ES-I3 (cell line): ENCODE data around the gene YWHAB.

Experiments used
- H3K36me3 ChIP-seq: 2 replicates; pipeline ENCODE4 v1.6.1; 2013; ENCODE audit warnings: mild to moderate bottlenecking, low read length, control low read depth, moderate library complexity; ENCODE audit not compliant: insufficient read depth
- H3K4me1 ChIP-seq: 2 replicates; pipeline ENCODE4 v1.6.1; 2013; ENCODE audit warnings: mild to moderate bottlenecking, control low read depth, low read length; ENCODE audit not compliant: insufficient read depth
- H3K9ac ChIP-seq: 2 replicates; pipeline ENCODE4 v1.6.1; 2013; ENCODE audit warnings: low read depth, mild to moderate bottlenecking, low read length, moderate library complexity
- H3K9me3 ChIP-seq: 2 replicates; pipeline ENCODE4 v1.6.1; 2013; ENCODE audit warnings: mild to moderate bottlenecking, low read length, moderate library complexity; ENCODE audit not compliant: control insufficient read depth, insufficient read depth

Gene YWHAB

GRCh38 chr20:44914924-44915323 is 29.4 kb downstream of the YWHAB start:
- H3K36me3 ChIP-seq = peaks cover 22% of the 10 kb centered on the region
- H3K9me3 ChIP-seq = no peaks in the 10 kb centered on the region
- H3K9ac ChIP-seq = no peak overlapping the region
- peaks cover 6% of the 10 kb centered on the region; the same call in 1 of the 2 replicates for H3K4me1 ChIP-seq

DNA sequence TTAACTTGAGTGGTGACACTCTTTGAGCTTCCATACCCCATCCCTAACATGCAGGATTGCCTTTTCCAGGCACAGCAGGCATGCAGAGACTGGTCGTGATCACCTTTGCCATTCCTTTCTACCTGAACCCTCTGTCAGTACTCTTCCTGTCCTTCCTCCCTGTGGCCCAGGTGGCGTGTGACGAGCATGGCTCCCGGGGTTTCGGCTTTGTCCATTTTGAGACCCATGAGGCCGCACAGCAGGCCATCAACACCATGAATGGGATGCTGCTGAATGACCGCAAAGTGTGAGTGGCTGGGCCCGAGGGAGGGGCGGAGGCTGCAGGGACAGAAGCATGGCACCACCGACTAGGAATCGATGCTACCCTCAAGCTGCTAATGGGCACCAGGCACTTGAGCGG is 31.1 kb downstream of the YWHAB start:
- no peaks in the 10 kb centered on the region for H3K9me3 ChIP-seq
- H3K4me1 ChIP-seq = peaks cover 6% of the 10 kb centered on the region; the same call in 1 of the 2 replicates
- no peak overlapping the region for H3K9ac ChIP-seq
- H3K36me3 ChIP-seq = peaks cover 23% of the 10 kb centered on the region

DNA sequence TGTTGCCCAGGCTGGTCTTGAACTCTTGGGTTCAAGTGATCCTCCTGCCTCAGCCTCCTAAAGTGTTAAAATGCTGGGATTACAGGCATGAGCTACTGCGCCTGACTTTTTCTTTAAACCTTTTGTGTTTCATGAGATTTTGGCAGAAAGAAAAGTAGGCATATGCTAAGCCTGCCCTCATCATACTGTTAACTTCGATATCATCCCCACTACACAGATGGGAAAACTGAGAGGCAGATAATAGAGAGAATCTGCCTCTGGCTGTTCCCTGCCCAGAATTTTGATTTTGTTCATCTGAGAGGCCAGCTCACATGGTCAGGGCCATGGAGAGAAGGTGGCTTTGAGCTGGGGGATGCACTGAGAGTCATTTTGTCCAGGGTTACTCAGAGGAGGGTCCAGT is 31.9 kb downstream of the YWHAB start:
- Histone ChIP-seq H3K9me3 (no peaks in the 10 kb centered on the region), H3K36me3 (peaks cover 23% of the 10 kb centered on the region), H3K4me1 (no peaks in the 10 kb centered on the region), H3K9ac (no peak overlapping the region)

GRCh38 chr20:44918342-44918741 is 32.8 kb downstream of the YWHAB start:
- H3K9me3 ChIP-seq = no peaks in the 10 kb centered on the region
- no peak overlapping the region for H3K9ac ChIP-seq
- H3K36me3 ChIP-seq = peaks cover 15% of the 10 kb centered on the region

DNA sequence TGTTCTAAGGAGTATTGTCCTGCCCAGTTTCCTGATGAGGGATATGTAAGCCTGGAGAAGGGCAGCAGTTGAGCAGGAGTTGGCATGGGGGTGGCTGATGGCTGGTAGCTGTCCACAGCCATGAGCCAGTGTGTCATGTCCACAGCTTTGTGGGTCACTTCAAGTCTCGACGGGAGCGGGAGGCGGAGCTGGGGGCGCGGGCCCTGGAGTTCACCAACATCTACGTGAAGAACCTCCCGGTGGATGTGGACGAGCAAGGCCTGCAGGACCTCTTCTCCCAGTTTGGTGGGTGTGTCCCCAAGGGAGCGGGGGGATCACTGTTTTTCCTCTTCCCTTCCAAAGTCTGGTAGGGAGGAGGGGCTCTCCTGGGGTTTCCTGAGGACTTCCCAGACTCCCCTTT is 33.3 kb downstream of the YWHAB start:
- no peaks in the 10 kb centered on the region for H3K9me3 ChIP-seq
- H3K9ac ChIP-seq = no peak overlapping the region
- no peaks in the 10 kb centered on the region for H3K4me1 ChIP-seq
- peaks cover 13% of the 10 kb centered on the region; the same call in 1 of the 2 replicates for H3K36me3 ChIP-seq

More at GRCh38 chr20:44918342-44918741, 32.8 kb downstream of the YWHAB start:
- no peaks in the 10 kb centered on the region for H3K4me1 ChIP-seq

DNA sequence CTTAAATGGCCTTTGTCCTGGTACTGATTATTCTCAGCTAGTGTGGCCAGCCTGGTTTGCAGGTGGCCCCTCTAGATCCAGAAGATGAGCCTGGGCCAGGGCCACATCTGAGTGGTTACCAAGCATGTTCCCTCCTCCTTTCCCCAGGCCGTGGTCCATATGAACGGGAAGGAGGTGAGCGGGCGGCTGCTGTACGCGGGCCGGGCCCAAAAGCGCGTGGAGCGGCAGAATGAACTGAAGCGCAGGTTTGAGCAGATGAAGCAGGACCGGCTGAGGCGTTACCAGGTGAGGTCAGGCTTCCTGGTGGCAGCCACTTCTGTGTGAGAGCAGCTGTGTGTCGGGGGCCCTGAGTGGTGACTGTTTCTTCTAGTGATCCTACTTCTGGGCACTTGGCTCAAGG is 35.9 kb downstream of the YWHAB start:
- H3K9me3 ChIP-seq = no peaks in the 10 kb centered on the region
- H3K36me3 ChIP-seq = peaks cover 13% of the 10 kb centered on the region
- H3K4me1 ChIP-seq = no peaks in the 10 kb centered on the region
- H3K9ac ChIP-seq = no peak overlapping the region

DNA sequence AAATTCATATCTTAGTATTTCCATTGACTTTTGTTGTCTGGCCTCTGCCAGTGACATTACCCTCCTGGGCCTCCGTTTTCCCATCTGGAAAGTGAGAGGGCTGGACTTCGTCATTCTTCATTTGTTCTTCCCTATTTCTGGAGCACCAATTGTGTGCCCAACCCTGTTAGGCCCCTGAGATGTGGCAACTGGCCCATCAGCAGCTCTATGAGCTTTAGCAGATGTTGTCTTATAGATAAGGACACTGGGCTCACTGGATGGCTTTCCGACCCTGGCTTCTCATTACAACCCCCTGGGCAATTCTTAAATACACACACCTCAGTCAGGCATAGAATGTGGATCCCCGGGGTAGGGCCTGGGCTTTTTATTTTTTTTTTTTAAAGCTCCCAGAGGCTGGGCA is 39.0 kb downstream of the YWHAB start:
- Histone ChIP-seq H3K36me3 (peaks cover 15% of the 10 kb centered on the region), H3K4me1 (no peaks in the 10 kb centered on the region), H3K9ac (no peak overlapping the region), H3K9me3 (no peaks in the 10 kb centered on the region)

- H3K9ac ChIP-seq = no peak overlapping the region
- no peaks in the 10 kb centered on the region for H3K4me1 ChIP-seq
- H3K36me3 ChIP-seq = peaks cover 14% of the 10 kb centered on the region
- H3K9me3 ChIP-seq = no peaks in the 10 kb centered on the region
Observed at GRCh38 chr20:44928595-44928994, 43.1 kb downstream of the YWHAB start.

DNA sequence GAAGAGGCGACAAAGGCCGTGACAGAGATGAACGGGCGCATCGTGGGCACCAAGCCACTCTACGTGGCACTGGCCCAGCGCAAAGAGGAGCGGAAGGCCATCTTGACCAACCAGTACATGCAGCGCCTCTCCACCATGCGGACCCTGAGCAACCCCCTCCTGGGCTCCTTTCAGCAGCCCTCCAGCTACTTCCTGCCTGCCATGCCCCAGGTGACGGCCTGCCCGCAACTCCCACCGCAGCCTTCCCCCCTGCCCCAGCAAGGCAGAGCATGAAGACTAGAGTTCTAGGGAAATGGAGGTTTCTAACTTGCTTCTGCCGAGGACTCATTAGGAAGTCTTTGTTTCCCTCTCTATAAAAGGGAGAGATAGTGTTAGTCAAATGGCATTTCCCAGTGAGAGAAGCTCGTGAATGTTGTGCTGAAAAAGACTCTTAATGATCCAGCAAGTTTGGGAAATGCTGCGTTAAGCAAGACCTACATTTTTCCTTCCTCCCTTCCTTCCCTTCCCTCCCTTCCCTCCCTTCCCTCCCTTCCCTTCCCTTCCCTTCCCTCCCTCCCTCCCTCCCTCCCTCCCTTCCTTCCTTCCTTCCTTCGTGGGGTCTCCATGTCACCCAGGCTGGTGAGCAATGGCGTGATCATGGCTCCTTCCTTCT is 45.1 kb downstream of the YWHAB start:
- Histone ChIP-seq H3K4me1 (no peaks in the 10 kb centered on the region), H3K9ac (no peak overlapping the region), H3K36me3 (peaks cover 13% of the 10 kb centered on the region), H3K9me3 (no peaks in the 10 kb centered on the region)

GRCh38 chr20:44931911-44932310 is 46.4 kb downstream of the YWHAB start:
- Histone ChIP-seq H3K4me1 (no peaks in the 10 kb centered on the region), H3K36me3 (peaks cover 16% of the 10 kb centered on the region), H3K9ac (no peak overlapping the region), H3K9me3 (no peaks in the 10 kb centered on the region)

- peaks cover 16% of the 10 kb centered on the region for H3K36me3 ChIP-seq
- no peaks in the 10 kb centered on the region for H3K9me3 ChIP-seq
- H3K4me1 ChIP-seq = no peaks in the 10 kb centered on the region
- no peak overlapping the region for H3K9ac ChIP-seq
Observed at GRCh38 chr20:44932916-44933315, 47.4 kb downstream of the YWHAB start.

DNA sequence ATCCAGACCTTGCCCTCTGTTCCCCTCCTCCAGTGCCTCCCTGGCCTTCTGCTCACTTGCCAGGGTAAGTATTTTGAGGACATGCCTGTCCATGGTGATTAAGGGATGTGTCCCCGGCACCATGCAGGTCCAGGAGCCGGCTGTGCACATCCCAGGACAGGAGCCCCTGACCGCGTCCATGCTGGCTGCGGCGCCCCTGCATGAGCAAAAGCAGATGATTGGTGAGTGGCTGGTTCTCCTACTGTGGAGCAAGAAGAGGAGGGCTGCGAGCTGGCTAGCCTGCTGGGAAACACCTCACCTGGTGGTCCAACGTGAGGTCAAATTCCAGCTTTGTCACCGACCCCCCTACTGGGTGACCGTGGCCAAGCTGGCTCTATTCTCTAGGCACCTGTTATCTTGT is 51.0 kb downstream of the YWHAB start:
- peaks cover 23% of the 10 kb centered on the region for H3K36me3 ChIP-seq
- no peaks in the 10 kb centered on the region for H3K4me1 ChIP-seq
- no peaks in the 10 kb centered on the region for H3K9me3 ChIP-seq
- no peak overlapping the region for H3K9ac ChIP-seq

DNA sequence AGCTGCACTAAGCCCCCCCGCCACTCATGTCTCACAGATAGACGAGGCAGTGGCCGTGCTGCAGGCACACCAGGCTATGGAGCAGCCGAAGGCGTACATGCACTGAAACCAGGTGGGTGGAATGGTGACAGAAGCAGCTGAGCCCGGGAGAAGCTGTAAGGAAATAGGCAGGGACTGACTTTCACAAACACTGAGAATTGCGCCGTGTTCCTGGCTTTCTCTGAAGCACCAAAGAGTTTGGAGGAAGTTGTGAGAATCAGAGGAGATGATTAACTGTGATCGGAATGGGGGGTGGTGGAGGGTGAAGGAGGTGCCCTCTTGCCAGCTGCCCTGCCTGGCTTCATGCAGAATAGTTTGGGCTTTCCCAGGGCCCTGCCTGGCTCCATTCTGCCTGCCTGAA is 53.1 kb downstream of the YWHAB start:
- H3K4me1 ChIP-seq = no peaks in the 10 kb centered on the region
- no peak overlapping the region for H3K9ac ChIP-seq
- H3K36me3 ChIP-seq = peaks cover 29% of the 10 kb centered on the region

DNA sequence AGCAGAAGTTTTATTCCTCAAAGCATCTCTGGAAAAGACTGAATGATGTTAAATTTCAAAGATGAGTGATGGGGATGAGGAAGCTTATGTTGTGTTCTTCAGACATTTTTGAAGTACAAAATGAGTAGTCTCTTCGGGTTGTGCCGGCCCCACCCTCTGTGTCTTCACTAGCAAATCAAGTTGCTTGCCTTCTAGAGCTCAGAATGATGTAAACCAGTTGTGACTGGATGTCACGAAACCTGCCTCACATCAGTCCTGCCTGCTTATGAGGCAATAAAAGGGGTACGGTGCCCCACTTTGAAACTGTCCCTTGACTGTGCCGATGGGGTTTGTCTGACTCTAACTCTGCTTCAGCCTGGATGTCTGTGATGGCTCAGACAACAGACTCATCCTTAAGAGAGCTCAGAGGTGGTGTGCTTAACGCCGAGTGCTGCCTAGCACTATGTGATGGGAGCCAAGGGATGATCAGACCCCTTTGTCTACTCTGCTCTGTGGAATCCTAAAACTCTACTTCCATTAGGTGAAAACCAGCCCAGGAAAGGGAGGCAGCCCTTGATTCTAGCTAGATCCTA is 55.7 kb downstream of the YWHAB start:
- no peaks in the 10 kb centered on the region for H3K9me3 ChIP-seq
- H3K4me1 ChIP-seq = no peaks in the 10 kb centered on the region
- no peak overlapping the region for H3K9ac ChIP-seq
- peaks cover 29% of the 10 kb centered on the region for H3K36me3 ChIP-seq

More for the DNA sequence above, 53.1 kb downstream of the YWHAB start:
- H3K9me3 ChIP-seq = no peaks in the 10 kb centered on the region

DNA sequence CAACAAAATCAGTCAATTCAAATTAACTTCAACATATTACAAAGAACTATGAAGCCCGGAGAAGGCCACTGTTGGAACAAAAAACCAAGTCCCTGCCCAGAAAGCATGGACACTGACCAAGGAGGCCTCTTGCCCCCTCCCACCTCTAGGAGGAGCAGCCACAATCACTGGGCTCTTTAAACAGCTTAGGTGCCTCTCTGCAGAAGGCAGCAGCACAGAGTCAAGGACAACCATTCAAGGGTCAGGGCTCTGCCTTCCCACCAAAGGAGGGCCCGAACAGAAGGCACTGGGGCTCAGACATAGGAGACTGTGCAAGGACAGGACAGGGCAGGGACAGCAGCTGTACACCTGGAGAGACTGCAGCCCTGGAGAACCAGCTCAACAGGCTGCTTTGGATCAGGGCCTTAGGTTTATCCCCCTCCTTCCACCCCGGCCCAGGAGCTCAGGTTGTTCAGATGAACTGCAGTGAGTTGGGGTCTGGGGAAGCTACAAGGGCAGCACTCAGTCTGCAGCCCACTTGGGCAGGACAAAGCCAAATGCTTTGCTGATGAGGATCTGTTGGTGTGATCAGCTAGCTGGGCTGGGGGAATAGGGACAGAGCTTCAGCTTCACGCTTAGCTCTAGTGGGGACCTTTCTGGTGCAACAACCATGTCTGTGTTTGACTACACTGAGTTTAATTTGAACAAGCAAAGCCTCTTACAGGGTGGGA is 56.9 kb downstream of the YWHAB start:
- peaks cover 26% of the 10 kb centered on the region for H3K36me3 ChIP-seq
- no peaks in the 10 kb centered on the region for H3K4me1 ChIP-seq

More for the DNA sequence above, 56.9 kb downstream of the YWHAB start:
- no peak overlapping the region for H3K9ac ChIP-seq
- no peaks in the 10 kb centered on the region for H3K9me3 ChIP-seq
